Fibroblast of lung (primary cell): ENCODE measurements around the gene NHERF2. TPM values are rescaled to one million over a fixed set of nuclear protein-coding genes. Genes with fewer than 3 reads are reported as not detected.

Experiments
- DNase-seq, 2 donors: peaks; one replicate each; pipeline versions ENCODE4 v3.0.0 to v3.0.0-alpha.2; 2010; ENCODE audit warnings: low read depth in 2 of 2
- H2AFZ ChIP-seq: 2 replicates; pipeline ENCODE4 v1.5.1; 2012; ENCODE audit warnings: low read length, control low read depth, inconsistent platforms
- H3K27ac ChIP-seq: 2 replicates; pipeline ENCODE4 v1.5.1; 2011; ENCODE audit warnings: low read length, control low read depth; ENCODE audit not compliant: insufficient read depth
- H3K27me3 ChIP-seq: 2 replicates; pipeline ENCODE4 v1.5.1; 2011; ENCODE audit warnings: mild to moderate bottlenecking, low read length; ENCODE audit not compliant: control insufficient read depth, insufficient read depth
- H3K36me3 ChIP-seq: 2 replicates; pipeline ENCODE4 v1.5.1; 2011; ENCODE audit warnings: low read length; ENCODE audit not compliant: control insufficient read depth, insufficient read depth
- H3K4me1 ChIP-seq: 2 replicates; pipeline ENCODE4 v1.5.1; 2011; ENCODE audit warnings: low read length; ENCODE audit not compliant: control insufficient read depth, insufficient read depth; ENCODE audit errors: extremely low read depth
- H3K4me2 ChIP-seq: 2 replicates; pipeline ENCODE4 v1.5.1; 2011; ENCODE audit warnings: low read length, control low read depth; ENCODE audit not compliant: insufficient read depth; ENCODE audit errors: extremely low read depth
- H3K4me3 ChIP-seq, 4 experiments: fragments of 200-600 bp in 1 of 4; sonication (generic) in 1 of 4; replicated peaks in 1 of 4; 2 replicates each; pipeline ENCODE4 v1.5.1; 2011 to 2016; ENCODE audit warnings: low read length in 4 of 4, low read depth in 3 of 4, mild to moderate bottlenecking in 3 of 4, control low read depth in 2 of 4, inconsistent platforms in 1 of 4, mixed read lengths in 1 of 4; ENCODE audit not compliant: insufficient read depth in 1 of 4; ENCODE audit errors: control extremely low read depth in 1 of 4
- H3K79me2 ChIP-seq: 2 replicates; pipeline ENCODE4 v1.5.1; 2012; ENCODE audit warnings: mild to moderate bottlenecking, low read length, inconsistent platforms; ENCODE audit not compliant: control insufficient read depth, insufficient read depth
- H3K9ac ChIP-seq: 2 replicates; pipeline ENCODE4 v1.5.1; 2011; ENCODE audit warnings: mild to moderate bottlenecking, low read length, control low read depth; ENCODE audit not compliant: insufficient read depth
- H3K9me3 ChIP-seq: 2 replicates; pipeline ENCODE4 v1.5.1; 2012; ENCODE audit warnings: low read depth, low read length; ENCODE audit not compliant: control insufficient read depth, insufficient read depth
- H4K20me1 ChIP-seq: 2 replicates; pipeline ENCODE4 v1.5.1; 2011; ENCODE audit warnings: low read length; ENCODE audit not compliant: control insufficient read depth, insufficient read depth; ENCODE audit errors: extremely low read depth
- EZH2 ChIP-seq: IDR thresholded peaks from 2 replicates; pipeline ENCODE4 v1.5.1; 2012; ENCODE audit warnings: low read length, control low read depth, mild to moderate bottlenecking; ENCODE audit errors: missing control alignments
- polyA plus RNA-seq, 2 donors: library from polyadenylated mRNA; depleted of rRNA in 1 of 2; stranded (reverse) in 1 of 2; unstranded in 1 of 2; fragments of >200 nt; gene quantifications; 2 replicates each; pipeline ENCODE4 v1.2.1, GENCODE V29; 2011 to 2012; ENCODE audit warnings: missing spikeins in 1 of 2
- total RNA-seq: library from RNA; depleted of rRNA; stranded (reverse); fragments of >200 nt; gene quantifications from 2 replicates; pipeline ENCODE4 v1.2.1, GENCODE V29; 2014
- TF ChIP-seq, protein P1 (sequence below), 2 donors: IDR thresholded peaks in 1 of 2; conservative IDR thresholded peaks in 1 of 2; 1 replicate in 1 of 2; 2 replicates in 1 of 2; pipeline ENCODE4 v1.5.1; 2011 to 2012; ENCODE audit warnings: low read length in 2 of 2, control low read depth in 1 of 2, inconsistent platforms in 1 of 2, low read depth in 1 of 2, mild to moderate bottlenecking in 1 of 2

The NHERF2 gene
- total and polyA plus RNA-seq, 2 donors (not counting 1 experiment from before 2014, with no cell fraction given), result 21.5 to 38.0 TPM

DNA sequence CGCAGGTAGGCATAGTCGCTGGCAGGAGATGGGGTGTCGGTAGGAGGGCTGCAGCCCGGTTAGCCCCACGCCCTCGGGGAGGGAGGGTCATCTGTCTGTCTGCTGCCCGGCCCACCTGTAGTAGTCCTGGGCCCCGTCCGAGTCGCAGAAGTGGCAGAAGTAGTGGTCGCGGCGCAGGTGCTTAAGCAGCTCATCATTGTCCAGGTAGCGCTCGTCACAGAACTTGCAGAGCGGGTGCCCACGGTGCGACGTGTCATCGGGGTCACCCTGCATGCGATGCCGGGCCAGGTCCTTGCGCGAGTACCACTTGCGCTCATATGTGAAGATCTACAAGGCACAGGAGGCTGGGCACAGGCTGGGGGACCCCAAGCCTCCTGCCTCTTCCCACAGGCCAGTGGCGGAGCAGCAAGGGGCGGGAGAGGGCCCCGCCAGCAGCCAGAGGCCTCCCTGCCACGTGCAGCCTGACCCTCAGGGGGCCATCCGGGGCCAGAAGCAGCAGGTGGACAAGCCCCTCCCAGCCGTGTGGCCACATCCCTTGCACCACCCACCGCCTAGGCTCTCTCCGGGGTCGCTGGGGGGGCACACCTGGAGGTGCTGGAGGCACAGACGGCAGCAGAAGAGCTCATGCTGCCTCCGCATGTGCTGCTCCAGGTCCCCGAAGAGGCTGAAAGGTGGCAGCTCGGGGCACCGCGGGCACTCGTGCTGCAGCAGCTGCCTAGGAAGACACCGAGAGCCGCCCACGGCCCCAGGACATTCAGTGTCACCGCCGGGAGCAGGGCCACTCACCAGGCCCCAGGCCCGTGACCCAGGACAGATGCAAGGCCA, 24.1 kb upstream of the NHERF2 start:
- no peak overlapping the region for H2AFZ ChIP-seq
- peaks cover 16% of the 10 kb centered on the region for H3K4me1 ChIP-seq
- H3K9ac ChIP-seq, result no peak overlapping the region
- no peak overlapping the region for H3K4me2 ChIP-seq
- H3K79me2 ChIP-seq, result peaks cover 50% of the 10 kb centered on the region
- H3K27ac ChIP-seq, result no peak overlapping the region
- no peak for TF ChIP-seq EZH2
- TF ChIP-seq, protein P1, sequence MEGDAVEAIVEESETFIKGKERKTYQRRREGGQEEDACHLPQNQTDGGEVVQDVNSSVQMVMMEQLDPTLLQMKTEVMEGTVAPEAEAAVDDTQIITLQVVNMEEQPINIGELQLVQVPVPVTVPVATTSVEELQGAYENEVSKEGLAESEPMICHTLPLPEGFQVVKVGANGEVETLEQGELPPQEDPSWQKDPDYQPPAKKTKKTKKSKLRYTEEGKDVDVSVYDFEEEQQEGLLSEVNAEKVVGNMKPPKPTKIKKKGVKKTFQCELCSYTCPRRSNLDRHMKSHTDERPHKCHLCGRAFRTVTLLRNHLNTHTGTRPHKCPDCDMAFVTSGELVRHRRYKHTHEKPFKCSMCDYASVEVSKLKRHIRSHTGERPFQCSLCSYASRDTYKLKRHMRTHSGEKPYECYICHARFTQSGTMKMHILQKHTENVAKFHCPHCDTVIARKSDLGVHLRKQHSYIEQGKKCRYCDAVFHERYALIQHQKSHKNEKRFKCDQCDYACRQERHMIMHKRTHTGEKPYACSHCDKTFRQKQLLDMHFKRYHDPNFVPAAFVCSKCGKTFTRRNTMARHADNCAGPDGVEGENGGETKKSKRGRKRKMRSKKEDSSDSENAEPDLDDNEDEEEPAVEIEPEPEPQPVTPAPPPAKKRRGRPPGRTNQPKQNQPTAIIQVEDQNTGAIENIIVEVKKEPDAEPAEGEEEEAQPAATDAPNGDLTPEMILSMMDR (conservative IDR thresholded peaks at IDR 0.05 in 1 of 2, IDR thresholded peaks at IDR 0.05 in 1 of 2; ENCODE audit: low read depth in 1 of 2, low read length in 2 of 2), result no peak
- H4K20me1 ChIP-seq, result no peaks in the 10 kb centered on the region
- H3K27me3 ChIP-seq, result no peaks in the 10 kb centered on the region
- no peak overlapping the region for H3K4me3 ChIP-seq
- peaks cover 47% of the 10 kb centered on the region for H3K36me3 ChIP-seq
- DNase-seq, result no peak
- H3K9me3 ChIP-seq, result no peaks in the 10 kb centered on the region

DNA sequence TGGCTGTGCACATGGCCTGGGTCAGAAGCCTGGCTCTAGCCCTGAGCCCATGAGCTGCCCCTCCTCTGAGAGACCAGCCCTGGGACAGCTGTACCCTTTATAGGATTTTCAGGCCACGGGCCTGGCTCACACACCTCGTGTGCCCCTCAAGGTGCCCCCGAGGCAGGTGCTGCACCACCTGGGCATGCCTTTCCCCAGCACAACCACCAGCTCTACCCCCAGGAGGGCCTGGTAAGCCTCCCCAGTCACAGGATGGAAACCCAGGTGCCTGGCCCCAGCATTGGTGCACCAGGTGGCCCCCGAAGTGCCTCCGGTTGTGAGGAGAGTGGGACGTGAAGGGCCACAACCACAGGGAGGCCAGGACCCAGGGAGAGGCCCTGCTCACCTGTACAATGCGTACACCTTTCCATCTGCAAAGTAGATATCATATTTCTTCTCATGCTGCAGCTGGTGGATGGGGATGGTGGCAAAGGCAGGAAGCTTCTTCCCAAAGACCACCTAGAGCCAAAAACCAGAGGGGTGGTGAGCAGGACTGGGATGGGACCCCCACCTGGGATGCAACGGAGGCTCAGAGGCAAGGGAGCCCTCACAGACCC, 23.4 kb upstream of the NHERF2 start:
- no peak overlapping the region for H3K4me3 ChIP-seq
- peaks cover 19% of the 10 kb centered on the region for H3K4me1 ChIP-seq
- DNase-seq, result no peak
- peaks cover 57% of the 10 kb centered on the region for H3K79me2 ChIP-seq
- H2AFZ ChIP-seq, result no peak overlapping the region
- peaks cover 45% of the 10 kb centered on the region for H3K36me3 ChIP-seq
- H3K27ac ChIP-seq, result no peak overlapping the region
- no peaks in the 10 kb centered on the region for H4K20me1 ChIP-seq
- H3K4me2 ChIP-seq, result no peak overlapping the region
- H3K9ac ChIP-seq, result no peak overlapping the region
- no peak for TF ChIP-seq EZH2
- TF ChIP-seq, protein P1 (conservative IDR thresholded peaks at IDR 0.05 in 1 of 2, IDR thresholded peaks at IDR 0.05 in 1 of 2; ENCODE audit: low read depth in 1 of 2, low read length in 2 of 2), result no peak
- no peaks in the 10 kb centered on the region for H3K9me3 ChIP-seq
- no peaks in the 10 kb centered on the region for H3K27me3 ChIP-seq

DNA sequence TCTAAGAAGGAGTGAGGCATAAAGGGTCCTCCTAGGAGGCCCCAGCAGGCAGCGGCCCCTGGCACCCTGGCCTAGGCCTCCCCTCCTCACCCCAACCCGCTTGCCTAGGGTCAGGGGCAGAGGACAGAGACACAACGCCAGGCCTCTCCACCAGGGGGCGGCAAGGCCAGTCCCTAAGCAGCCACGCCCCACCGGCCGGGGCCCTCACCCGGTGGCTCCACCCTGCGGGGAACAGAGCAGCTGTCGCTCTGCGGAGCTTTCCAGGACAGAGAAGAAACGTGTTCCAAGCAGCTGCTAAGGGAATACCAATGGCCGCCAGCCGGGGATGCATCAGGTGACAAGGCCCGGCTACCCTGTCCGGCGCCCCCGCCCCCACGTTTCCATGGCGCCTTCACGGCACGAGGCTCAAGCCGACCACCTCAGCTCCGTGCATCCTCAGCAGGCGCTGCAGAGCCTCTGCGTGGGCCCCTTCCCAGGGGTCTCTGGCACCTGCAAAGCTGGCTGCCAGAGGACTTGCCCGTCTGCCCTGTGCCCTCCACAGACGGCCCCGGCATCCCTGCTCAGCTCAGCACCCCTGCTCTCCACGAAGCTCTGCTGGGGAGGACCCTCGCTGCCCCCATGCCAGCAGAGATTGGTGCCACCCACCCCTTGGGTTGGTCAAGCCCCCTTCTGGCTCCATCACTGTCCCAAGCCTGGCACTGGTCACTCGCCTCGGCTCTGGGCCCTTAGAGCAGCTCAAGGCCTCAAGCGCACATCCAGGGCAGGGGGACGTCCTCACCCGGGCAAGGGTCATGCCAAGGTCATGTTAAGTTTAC, 22.7 kb upstream of the NHERF2 start:
- no peak overlapping the region for H3K9ac ChIP-seq
- H2AFZ ChIP-seq, result no peak overlapping the region
- H4K20me1 ChIP-seq, result no peaks in the 10 kb centered on the region
- no peaks in the 10 kb centered on the region for H3K9me3 ChIP-seq
- no peak overlapping the region for H3K27ac ChIP-seq
- H3K4me2 ChIP-seq, result peak overlapping the region; percentile 23
- H3K4me3 ChIP-seq, result no peak overlapping the region
- H3K79me2 ChIP-seq, result peaks cover 64% of the 10 kb centered on the region
- peak; percentile 76 to 87 for DNase-seq
- TF ChIP-seq, protein P1 (conservative IDR thresholded peaks at IDR 0.05 in 1 of 2, IDR thresholded peaks at IDR 0.05 in 1 of 2; ENCODE audit: low read depth in 1 of 2, low read length in 2 of 2), result peak; percentile 81 to 96
- TF ChIP-seq EZH2, result no peak
- H3K27me3 ChIP-seq, result no peaks in the 10 kb centered on the region
- peaks cover 42% of the 10 kb centered on the region for H3K36me3 ChIP-seq
- H3K4me1 ChIP-seq, result peaks cover 19% of the 10 kb centered on the region
